ENCODE results near the gene CBX2. TPM values are rescaled to one million over a fixed set of nuclear protein-coding genes. Genes with fewer than 3 reads are reported as not detected.

CBX2 gene
- total and polyA plus RNA-seq, 2 of the 4 experiments (the other 2 are of a cell fraction): 2.0 to 3.2 TPM

DNA sequence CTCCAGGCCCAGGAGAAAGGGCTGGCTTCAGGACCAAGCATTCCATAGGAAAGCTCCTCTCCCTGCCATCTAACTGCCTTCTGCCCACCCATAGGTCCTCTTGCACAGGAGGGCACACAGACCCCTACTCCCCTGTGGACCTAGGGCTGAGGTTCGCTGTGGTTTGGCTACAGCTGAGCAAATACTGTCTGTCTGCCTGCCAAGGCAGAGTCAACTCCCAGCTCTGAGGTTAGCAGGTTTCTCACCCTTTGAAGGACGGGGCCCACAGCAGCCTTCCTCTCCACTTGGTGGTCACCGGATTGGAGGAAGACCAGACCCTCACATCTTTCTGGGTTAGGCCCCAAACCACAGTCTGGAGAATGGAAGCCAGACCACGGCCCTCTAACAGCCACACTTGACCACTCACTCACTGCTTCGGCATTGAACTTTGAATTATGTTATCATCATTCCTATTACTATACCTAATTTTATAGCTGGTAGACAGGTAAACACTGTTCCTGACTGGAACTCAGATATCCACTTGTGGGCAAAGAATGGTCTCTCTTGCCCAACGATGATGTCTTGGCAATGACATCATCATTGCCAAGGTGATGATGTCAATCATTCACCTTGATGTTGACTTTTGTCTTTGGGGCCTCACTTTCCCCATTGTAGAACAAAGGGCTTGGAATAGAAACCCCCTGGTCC lies 47.1 kb downstream of the CBX2 start:
- Histone ChIP-seq H3K18ac (ENCODE audit: low read depth, low read length) (no peak overlapping the region), H2BK15ac (ENCODE audit: low read depth, low read length) (no peak overlapping the region), H2AK9ac (replicated peaks; ENCODE audit: low read depth, low read length, poor library complexity) (no peak overlapping the region), H3K4me3 (ENCODE audit: insufficient read depth, low read depth, low read length) (no peak overlapping the region), H3K79me1 (ENCODE audit: low read depth in 1 of 2, low read length in 2 of 2) (no peaks in the 10 kb centered on the region), H3K27ac (ENCODE audit: insufficient read depth, low read length) (no peak overlapping the region), H3K9me3 (ENCODE audit: control insufficient read depth, insufficient read depth, low read length) (no peaks in the 10 kb centered on the region), H4K5ac (ENCODE audit: low read depth, low read length) (no peak overlapping the region), H3K4me1 (ENCODE audit: control insufficient read depth, insufficient read depth, low read length) (peaks cover 5% of the 10 kb centered on the region; the same call in 1 of the 2 replicates), H2BK5ac (ENCODE audit: low read depth, low read length, poor library complexity, severe bottlenecking) (no peak overlapping the region), H4K8ac (ENCODE audit: low read depth in 2 of 2, low read length in 2 of 2) (no peak overlapping the region), H3K9me1 (ENCODE audit: insufficient read depth, low read length) (peaks cover 16% of the 10 kb centered on the region), H3K4ac (ENCODE audit: low read depth, low read length) (no peak overlapping the region), H2AFZ (replicated peaks; ENCODE audit: low read length, poor library complexity) (no peak overlapping the region), H2AK5ac (ENCODE audit: low read depth, low read length) (no peak overlapping the region), H4K20me1 (ENCODE audit: insufficient read depth, low read length) (no peaks in the 10 kb centered on the region), H2BK20ac (ENCODE audit: low read depth, low read length) (no peak overlapping the region), H3K27me3 (ENCODE audit: control insufficient read depth, insufficient read depth, low read length) (peaks cover 13% of the 10 kb centered on the region; the same call in 1 of the 2 replicates), H3K23ac (ENCODE audit: low read depth, low read length) (no peak overlapping the region), H4K91ac (ENCODE audit: insufficient read depth, low read depth, low read length) (no peak overlapping the region), H3K9ac (ENCODE audit: low read depth, low read length) (no peak overlapping the region), H3K4me2 (ENCODE audit: low read depth, low read length) (no peak overlapping the region), H2BK120ac (ENCODE audit: low read depth, low read length) (no peak overlapping the region), H3K14ac (replicated peaks; ENCODE audit: low read depth, low read length) (no peak overlapping the region), H3K56ac (ENCODE audit: extremely low read depth, insufficient read depth, low read length) (no peak overlapping the region), H3K36me3 (ENCODE audit: control insufficient read depth, insufficient read depth, low read length) (no peaks in the 10 kb centered on the region)
- ChIA-PET CTCF (no interaction called here), POLR2A (ENCODE audit: unreplicated experiment) (no interaction called here)
- in situ Hi-C loops (cut with MboI; ENCODE audit: low sequenced_read_pairs) (no loop called here), dilution Hi-C loops (cut with HindIII; ENCODE audit: low sequenced_read_pairs, unreplicated experiment) (no loop called here), intact Hi-C loops (cut with micrococcal nuclease) (no loop called here)
- ATAC-seq (ENCODE audit: low read depth) (no peak), DNase-seq (no peak)
- 93% methylated on average over 2 of the region's 6 CpGs; no CpG with 5 or more reads in 1 of the 2 experiments for WGBS, 2 experiments (ENCODE audit: extremely low coverage in 2 of 2, insufficient read length in 1 of 2)
- BruUV-seq (replicated peaks): no TSS peak
- TF ChIP-seq USF2 (IDR thresholded peaks at IDR 0.05; ENCODE audit: low read depth, low read length) (no peak), MXI1 (IDR thresholded peaks at IDR 0.05; ENCODE audit: borderline replicate concordance, low read depth, low read length) (no peak)
